Liver (tissue), 9 donors: Measurements from ENCODE around the gene SIGLECL1. TPM values are rescaled to one million over a fixed set of nuclear protein-coding genes. Genes with fewer than 3 reads are reported as not detected.

Experiments used
- DNase-seq: peaks from one replicate; pipeline ENCODE4 v3.0.0-alpha.2; 2017; ENCODE audit warnings: low spot score
- H3K27ac ChIP-seq, 2 donors: one replicate each; pipeline ENCODE4 v1.7.0; 2013; ENCODE audit warnings: inconsistent platforms in 2 of 2, low read length in 2 of 2, control low read depth in 1 of 2, low read depth in 1 of 2, mild to moderate bottlenecking in 1 of 2
- H3K27me3 ChIP-seq, 4 donors: one replicate each; pipeline versions ENCODE4 v1.6.1 to v1.7.0; 2013; ENCODE audit warnings: low read length in 3 of 4, inconsistent platforms in 1 of 4, mild to moderate bottlenecking in 1 of 4, moderate library complexity in 1 of 4; ENCODE audit not compliant: control insufficient read depth in 4 of 4, insufficient read depth in 4 of 4
- H3K36me3 ChIP-seq, 4 donors: one replicate each; pipeline versions ENCODE4 v1.6.1 to v1.7.0; 2013; ENCODE audit warnings: low read length in 3 of 4, mild to moderate bottlenecking in 3 of 4, low read depth in 1 of 4, moderate library complexity in 1 of 4; ENCODE audit not compliant: control insufficient read depth in 4 of 4, insufficient read depth in 3 of 4
- H3K4me1 ChIP-seq, 4 donors: one replicate each; pipeline versions ENCODE4 v1.6.1 to v1.7.0; 2013; ENCODE audit warnings: low read length in 3 of 4, mild to moderate bottlenecking in 3 of 4, moderate library complexity in 1 of 4; ENCODE audit not compliant: control insufficient read depth in 4 of 4, insufficient read depth in 4 of 4
- H3K4me3 ChIP-seq, 3 donors: one replicate each; pipeline versions ENCODE4 v1.6.1 to v1.7.0; 2013; ENCODE audit warnings: low read length in 3 of 3, control low read depth in 1 of 3, low read depth in 1 of 3, mild to moderate bottlenecking in 1 of 3
- H3K9ac ChIP-seq, 2 donors: one replicate each; pipeline ENCODE4 v1.7.0; 2013; ENCODE audit warnings: low read length in 2 of 2, mild to moderate bottlenecking in 2 of 2, moderate library complexity in 2 of 2, control low read depth in 1 of 2, low read depth in 1 of 2
- H3K9me3 ChIP-seq, 4 donors: one replicate each; pipeline versions ENCODE4 v1.6.1 to v1.7.0; 2013; ENCODE audit warnings: low read length in 3 of 4; ENCODE audit not compliant: control insufficient read depth in 4 of 4
- ATF3 ChIP-seq: IDR thresholded peaks from 2 replicates; pipeline ENCODE4 v1.6.1; 2016; ENCODE audit warnings: antibody characterized with exemption
- EGR1 ChIP-seq, 2 donors: IDR thresholded peaks; 2 replicates each; pipeline ENCODE4 v1.6.1; 2016 to 2018; ENCODE audit warnings: antibody characterized with exemption in 2 of 2, low read depth in 2 of 2
- FOXA1 ChIP-seq: IDR thresholded peaks from 2 replicates; pipeline ENCODE4 v1.6.1; 2016; ENCODE audit warnings: antibody characterized with exemption
- GABPA ChIP-seq, 2 donors: IDR thresholded peaks in 1 of 2; conservative IDR thresholded peaks in 1 of 2; 2 replicates each; pipeline ENCODE4 v1.6.1; 2016; ENCODE audit warnings: antibody characterized with exemption in 2 of 2, mild to moderate bottlenecking in 1 of 2, moderate library complexity in 1 of 2
- HNF4A ChIP-seq, 2 donors: conservative IDR thresholded peaks; 2 replicates each; pipeline ENCODE4 v1.6.1; 2016; ENCODE audit warnings: antibody characterized with exemption in 2 of 2, mild to moderate bottlenecking in 2 of 2
- HNF4G ChIP-seq: IDR thresholded peaks from 2 replicates; pipeline ENCODE4 v1.6.1; 2016; ENCODE audit warnings: antibody characterized with exemption
- JUND ChIP-seq, 2 donors: IDR thresholded peaks; 2 replicates each; pipeline ENCODE4 v1.6.1; 2016; ENCODE audit warnings: antibody characterized with exemption in 2 of 2
- NR2F2 ChIP-seq: IDR thresholded peaks from 2 replicates; pipeline ENCODE4 v1.6.1; 2016; ENCODE audit warnings: antibody characterized with exemption
- RAD21 ChIP-seq, 2 donors: IDR thresholded peaks; 2 replicates each; pipeline ENCODE4 v1.6.1; 2016; ENCODE audit warnings: antibody characterized with exemption in 2 of 2, mild to moderate bottlenecking in 2 of 2
- REST ChIP-seq: IDR thresholded peaks from 2 replicates; pipeline ENCODE4 v1.6.1; 2016; ENCODE audit warnings: antibody characterized with exemption, mild to moderate bottlenecking
- RXRA ChIP-seq, 2 donors: IDR thresholded peaks; 2 replicates each; pipeline ENCODE4 v1.6.1; 2017 to 2018; ENCODE audit warnings: antibody characterized with exemption in 2 of 2, mild to moderate bottlenecking in 1 of 2
- TAF1 ChIP-seq: conservative IDR thresholded peaks from 2 replicates; pipeline ENCODE4 v1.6.1; 2016; ENCODE audit warnings: antibody characterized with exemption, mild to moderate bottlenecking
- YY1 ChIP-seq: IDR thresholded peaks from 2 replicates; pipeline ENCODE4 v1.6.1; 2016; ENCODE audit warnings: antibody characterized with exemption, mild to moderate bottlenecking
- WGBS: extraction: QIAGEN DNeasy Blood & Tissue Kit; methylation state at CpG from one replicate; pipeline ENCODE4 v1.1.7; 2013; 5-methylcytosine and 5-hydroxymethylcytosine counted together
- polyA plus RNA-seq, 2 donors: library from polyadenylated mRNA; stranded (reverse) in 1 of 2; unstranded in 1 of 2; fragments of 200-250 nt in 1 of 2; fragments of >200 nt in 1 of 2; fragmentation: Nextera tagmentation in 1 of 2; extraction: Ambion mirVana in 1 of 2; gene quantifications; one replicate each; pipeline versions ENCODE4 v1.2.1 to v1.2.3, GENCODE V29; 2013 to 2015
- total RNA-seq, 2 donors: library from RNA; depleted of rRNA; stranded (reverse); fragments of >200 nt; gene quantifications; one replicate each; pipeline ENCODE4 v1.2.3, GENCODE V29; 2014
- TF ChIP-seq, protein P1 (sequence below): IDR thresholded peaks from 2 replicates; pipeline ENCODE4 v1.6.1; 2016; ENCODE audit warnings: antibody characterized with exemption
- TF ChIP-seq, protein P2 (sequence below): fragments of 150-350 bp; IDR thresholded peaks from 2 replicates; pipeline ENCODE4 v1.5.1; 2017; ENCODE audit warnings: improper control_type of control experiment, low read depth, low read length; ENCODE audit not compliant: missing input control
- TF ChIP-seq, protein P3 (sequence below): IDR thresholded peaks from 2 replicates; pipeline ENCODE4 v1.6.1; 2016; ENCODE audit warnings: antibody characterized with exemption
- donor health status: healthy.
- donor health status: healthy.
- donor health status: healthy.
- donor health status: healthy.
- donor health status: healthy.

Gene SIGLECL1
- total and polyA plus RNA-seq, 4 donors, result 0.05 TPM; not detected in 3

DNA sequence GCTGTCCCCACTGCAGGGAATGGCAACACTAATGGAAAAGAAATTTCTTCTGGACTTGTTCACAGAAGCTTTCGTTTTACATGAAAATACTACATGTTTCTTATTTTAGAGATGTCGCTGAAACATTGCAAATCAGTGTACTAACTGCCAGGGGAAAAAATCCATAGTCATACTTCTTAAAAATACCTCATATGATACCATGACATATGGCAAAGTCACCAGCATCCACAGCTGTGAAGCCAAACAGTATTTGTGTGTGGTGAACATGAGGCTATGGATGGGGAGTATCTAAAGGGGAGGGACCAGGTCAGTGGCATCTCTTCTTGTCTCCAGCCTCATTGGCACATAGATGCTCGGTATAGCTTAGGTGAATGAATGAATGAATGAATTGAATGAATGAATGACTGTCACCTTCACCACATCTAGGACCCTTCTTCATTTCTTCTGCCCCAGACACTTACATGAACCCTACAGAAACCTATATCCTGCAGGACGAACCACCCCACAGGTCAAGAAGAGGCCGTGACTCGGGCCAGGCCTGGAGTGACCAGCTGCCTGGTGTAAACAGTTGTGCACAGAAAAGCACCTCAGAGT is 40.6 kb upstream of the SIGLECL1 start:
- Histone ChIP-seq H3K4me1 (no peaks in the 10 kb centered on the region), H3K36me3 (no peaks in the 10 kb centered on the region), H3K27ac (no peak overlapping the region), H3K4me3 (no peak overlapping the region), H3K27me3 (no peaks in the 10 kb centered on the region), H3K9ac (no peak overlapping the region), H3K9me3 (peaks cover 0 to 3% (median 1%) of the 10 kb centered on the region in 4 donors)
- WGBS, result 78% methylated on average over 6 of the region's 6 CpGs
- no peak for DNase-seq
- no peak for TF ChIP-seq ATF3
- no peak for TF ChIP-seq NR2F2
- TF ChIP-seq, protein P1, sequence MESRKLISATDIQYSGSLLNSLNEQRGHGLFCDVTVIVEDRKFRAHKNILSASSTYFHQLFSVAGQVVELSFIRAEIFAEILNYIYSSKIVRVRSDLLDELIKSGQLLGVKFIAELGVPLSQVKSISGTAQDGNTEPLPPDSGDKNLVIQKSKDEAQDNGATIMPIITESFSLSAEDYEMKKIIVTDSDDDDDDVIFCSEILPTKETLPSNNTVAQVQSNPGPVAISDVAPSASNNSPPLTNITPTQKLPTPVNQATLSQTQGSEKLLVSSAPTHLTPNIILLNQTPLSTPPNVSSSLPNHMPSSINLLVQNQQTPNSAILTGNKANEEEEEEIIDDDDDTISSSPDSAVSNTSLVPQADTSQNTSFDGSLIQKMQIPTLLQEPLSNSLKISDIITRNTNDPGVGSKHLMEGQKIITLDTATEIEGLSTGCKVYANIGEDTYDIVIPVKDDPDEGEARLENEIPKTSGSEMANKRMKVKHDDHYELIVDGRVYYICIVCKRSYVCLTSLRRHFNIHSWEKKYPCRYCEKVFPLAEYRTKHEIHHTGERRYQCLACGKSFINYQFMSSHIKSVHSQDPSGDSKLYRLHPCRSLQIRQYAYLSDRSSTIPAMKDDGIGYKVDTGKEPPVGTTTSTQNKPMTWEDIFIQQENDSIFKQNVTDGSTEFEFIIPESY, result no peak
- TF ChIP-seq TAF1, result no peak
- no peak for TF ChIP-seq FOXA1
- TF ChIP-seq RXRA (IDR thresholded peaks at IDR 0.05), result no peak
- TF ChIP-seq REST, result no peak
- TF ChIP-seq, protein P2, sequence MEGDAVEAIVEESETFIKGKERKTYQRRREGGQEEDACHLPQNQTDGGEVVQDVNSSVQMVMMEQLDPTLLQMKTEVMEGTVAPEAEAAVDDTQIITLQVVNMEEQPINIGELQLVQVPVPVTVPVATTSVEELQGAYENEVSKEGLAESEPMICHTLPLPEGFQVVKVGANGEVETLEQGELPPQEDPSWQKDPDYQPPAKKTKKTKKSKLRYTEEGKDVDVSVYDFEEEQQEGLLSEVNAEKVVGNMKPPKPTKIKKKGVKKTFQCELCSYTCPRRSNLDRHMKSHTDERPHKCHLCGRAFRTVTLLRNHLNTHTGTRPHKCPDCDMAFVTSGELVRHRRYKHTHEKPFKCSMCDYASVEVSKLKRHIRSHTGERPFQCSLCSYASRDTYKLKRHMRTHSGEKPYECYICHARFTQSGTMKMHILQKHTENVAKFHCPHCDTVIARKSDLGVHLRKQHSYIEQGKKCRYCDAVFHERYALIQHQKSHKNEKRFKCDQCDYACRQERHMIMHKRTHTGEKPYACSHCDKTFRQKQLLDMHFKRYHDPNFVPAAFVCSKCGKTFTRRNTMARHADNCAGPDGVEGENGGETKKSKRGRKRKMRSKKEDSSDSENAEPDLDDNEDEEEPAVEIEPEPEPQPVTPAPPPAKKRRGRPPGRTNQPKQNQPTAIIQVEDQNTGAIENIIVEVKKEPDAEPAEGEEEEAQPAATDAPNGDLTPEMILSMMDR, result no peak
- TF ChIP-seq, protein P3, sequence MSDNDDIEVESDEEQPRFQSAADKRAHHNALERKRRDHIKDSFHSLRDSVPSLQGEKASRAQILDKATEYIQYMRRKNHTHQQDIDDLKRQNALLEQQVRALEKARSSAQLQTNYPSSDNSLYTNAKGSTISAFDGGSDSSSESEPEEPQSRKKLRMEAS, result no peak
- no peak for TF ChIP-seq YY1
- TF ChIP-seq HNF4A (conservative IDR thresholded peaks at IDR 0.05), result no peak
- no peak for TF ChIP-seq JUND (IDR thresholded peaks at IDR 0.05)
- no peak for TF ChIP-seq RAD21 (IDR thresholded peaks at IDR 0.05)
- no peak for TF ChIP-seq HNF4G
- TF ChIP-seq GABPA (IDR thresholded peaks at IDR 0.05 in 1 of 2, conservative IDR thresholded peaks at IDR 0.05 in 1 of 2), result no peak
- no peak for TF ChIP-seq EGR1 (IDR thresholded peaks at IDR 0.05; ENCODE audit: low read depth in 2 of 2)
